ENCODE measurements around the gene PRRC1.
A peak's percentile ranks its signal among the peaks of the same experiment; 100 is the strongest.

Gene PRRC1

GRCh38 chr5:127572930-127573329, 55.5 kb downstream of the PRRC1 start:
- DNase-seq: no peak
- intact Hi-C loops (cut with DNase I): no loop called here

- no peak for DNase-seq
- intact Hi-C loops (cut with DNase I): no loop called here
Measured at GRCh38 chr5:127574852-127575679, 57.6 kb downstream of the PRRC1 start.

DNA sequence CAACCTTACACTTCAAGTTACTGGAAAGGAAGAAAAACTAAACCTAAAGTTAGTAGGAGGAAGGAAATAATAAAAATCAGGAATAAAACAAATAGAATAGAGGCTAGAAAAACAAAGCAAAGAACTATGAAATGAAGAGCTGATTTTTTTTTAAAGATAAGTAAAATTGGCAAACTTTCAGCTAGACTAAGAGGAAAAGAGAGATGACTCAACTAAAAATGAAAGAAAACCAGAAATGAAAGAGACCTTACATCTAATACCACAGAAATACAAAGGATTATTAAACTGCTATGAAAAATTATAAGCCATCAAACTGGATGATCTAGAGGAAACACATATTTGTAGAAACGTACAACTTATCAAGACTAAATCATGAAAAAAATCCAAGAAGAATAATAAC, 60.0 kb downstream of the PRRC1 start:
- intact Hi-C loops (cut with DNase I): no loop called here

DNA sequence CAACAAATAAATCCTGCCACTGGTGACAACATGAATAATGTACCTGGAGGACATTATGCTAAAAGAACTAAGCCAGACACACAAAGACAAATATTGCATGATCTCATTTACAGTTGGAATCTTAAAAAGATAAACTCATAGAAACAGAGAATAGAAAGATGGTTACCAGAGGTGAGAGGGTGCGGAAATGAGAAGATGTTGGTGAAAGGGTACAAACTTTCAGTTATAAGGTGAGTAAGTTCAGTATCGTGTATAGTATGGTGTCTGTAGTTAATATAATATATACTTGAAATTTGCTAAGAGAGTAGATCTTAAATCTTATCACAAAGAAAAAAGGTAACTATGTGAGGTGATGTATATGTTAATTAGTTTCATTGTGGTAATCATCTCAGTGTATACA, 63.3 kb downstream of the PRRC1 start:
- DNase-seq: no peak
- intact Hi-C loops (cut with DNase I): no loop called here

More for the DNA sequence above, 60.0 kb downstream of the PRRC1 start:
- no peak for DNase-seq

DNA sequence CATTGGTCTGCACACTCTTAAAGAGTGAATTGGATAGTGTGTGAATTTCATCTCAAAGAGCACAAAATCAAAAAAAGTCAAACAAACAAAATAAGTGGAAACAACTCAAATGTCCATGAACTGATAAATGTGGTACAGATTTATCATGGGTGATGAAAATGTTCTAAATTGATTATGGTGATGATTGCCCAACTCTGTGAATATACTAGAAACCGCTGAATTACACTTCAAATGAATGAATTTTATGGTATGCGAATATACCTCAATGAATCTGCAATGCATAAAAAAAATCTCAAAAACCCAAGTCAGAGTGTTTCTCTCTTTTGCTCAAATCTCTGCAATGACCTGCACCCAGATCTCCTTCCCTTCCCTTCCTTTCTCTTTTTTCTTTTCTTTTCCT, 64.0 kb downstream of the PRRC1 start:
- intact Hi-C loops (cut with DNase I): no loop called here
- no peak for DNase-seq

DNA sequence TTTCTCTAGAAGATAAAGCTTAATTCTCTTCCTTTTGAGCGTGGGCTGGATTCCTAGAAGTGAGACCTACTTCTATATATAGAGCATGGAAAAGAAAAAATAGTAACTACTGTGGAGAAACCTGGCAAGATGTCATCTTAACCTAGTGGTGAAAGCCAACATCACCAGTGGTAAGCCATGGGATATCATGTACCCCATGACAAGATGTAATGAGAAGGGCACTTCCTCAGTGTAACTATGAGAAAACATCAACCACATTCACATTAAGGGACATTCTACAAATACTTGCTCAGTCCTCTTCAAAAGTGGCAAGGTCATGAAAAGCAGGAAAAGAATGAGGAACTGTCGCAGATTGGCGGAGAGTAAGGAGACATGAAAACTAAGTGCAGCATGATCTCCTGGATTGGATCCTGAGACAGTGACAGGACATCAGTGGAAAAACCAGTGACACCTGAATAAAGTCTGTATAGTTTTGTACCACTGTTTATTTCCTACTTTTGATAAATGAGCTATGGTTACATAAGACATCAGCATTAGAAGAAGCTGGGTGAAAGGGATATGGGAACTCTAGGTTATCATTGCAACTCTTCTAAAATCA, 65.4 kb downstream of the PRRC1 start:
- intact Hi-C loops (cut with DNase I): no loop called here
- no peak for DNase-seq

DNA sequence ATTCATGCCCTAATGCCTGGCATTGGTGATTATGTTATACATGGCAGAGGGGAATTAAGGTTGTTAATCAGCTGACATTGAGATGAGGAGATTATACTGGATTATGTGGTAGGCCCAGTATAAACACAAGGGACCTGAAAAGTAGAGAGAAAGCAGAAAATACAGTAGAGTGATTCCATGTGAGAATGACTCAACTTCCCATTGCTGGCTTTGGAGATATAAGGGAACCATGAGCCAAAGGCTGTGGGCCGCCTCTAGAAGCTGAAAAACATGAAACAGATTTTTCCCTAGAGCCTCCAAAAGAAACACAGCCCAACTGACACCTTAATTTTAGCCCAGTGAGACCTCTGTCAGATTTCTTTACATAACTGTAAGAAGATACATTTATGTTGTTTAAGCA, 66.4 kb downstream of the PRRC1 start:
- intact Hi-C loops (cut with DNase I): no loop called here

GRCh38 chr5:127585661-127586060, 68.2 kb downstream of the PRRC1 start:
- DNase-seq: no peak
- intact Hi-C loops (cut with DNase I): no loop called here

More for the DNA sequence above, 66.4 kb downstream of the PRRC1 start:
- DNase-seq: no peak

DNA sequence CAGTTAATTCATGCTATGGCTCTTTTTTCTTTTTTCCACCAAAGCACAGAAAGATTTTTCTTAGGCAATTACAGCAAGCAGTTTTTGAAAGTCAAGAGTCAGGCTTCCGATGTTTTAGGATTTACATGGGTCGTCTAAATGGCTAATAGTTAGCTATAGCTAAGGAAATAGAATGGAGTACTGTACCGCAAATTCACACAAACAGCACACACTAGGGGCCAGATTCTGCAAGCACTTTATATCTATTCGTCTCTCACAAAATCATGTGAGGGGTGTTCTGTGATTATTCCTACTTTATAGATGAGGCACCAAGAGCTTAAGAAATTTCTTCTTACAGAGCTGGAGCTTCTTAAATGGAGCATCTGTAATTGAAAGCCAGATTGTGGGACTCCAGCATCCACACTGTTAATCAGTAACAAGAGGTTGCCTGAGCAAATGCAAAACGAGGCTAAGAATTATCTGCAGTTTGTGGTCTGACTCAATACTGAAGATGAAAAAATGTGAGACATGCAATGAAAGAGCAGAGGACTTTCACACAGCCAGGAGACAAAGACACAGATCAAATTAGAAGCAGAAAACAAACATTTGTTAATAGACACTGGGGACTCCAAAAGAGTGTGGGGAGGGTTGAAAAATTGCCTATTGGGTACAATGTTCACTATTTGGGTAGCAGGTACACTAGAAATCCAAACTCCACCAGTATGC, 68.8 kb downstream of the PRRC1 start:
- no peak for DNase-seq

DNA sequence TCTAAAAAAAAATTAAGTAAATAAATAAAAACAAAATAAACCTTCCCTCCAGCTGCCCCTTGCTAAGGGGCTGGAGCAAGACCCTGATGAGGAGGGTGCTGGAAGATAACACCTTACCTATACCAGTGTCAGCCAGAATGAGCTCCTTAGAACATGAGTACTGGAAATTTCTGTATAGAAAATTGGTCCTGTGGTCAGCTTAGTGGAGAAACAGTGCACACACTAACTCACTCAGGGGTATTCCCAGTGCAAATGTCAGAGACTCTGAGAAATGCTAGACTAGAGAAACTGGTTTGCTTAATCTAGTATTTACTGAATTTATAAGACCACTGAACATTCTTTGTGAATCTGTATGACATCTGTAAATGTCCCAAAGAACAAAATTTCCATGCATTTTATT, 69.4 kb downstream of the PRRC1 start:
- intact Hi-C loops (cut with DNase I): no loop called here
- DNase-seq: no peak

More for the DNA sequence above, 68.8 kb downstream of the PRRC1 start:
- intact Hi-C loops (cut with DNase I): no loop called here

- intact Hi-C loops (cut with DNase I): no loop called here
- no peak for DNase-seq
Measured at GRCh38 chr5:127587246-127587917, 69.9 kb downstream of the PRRC1 start.

- no peak for DNase-seq
- intact Hi-C loops (cut with DNase I): no loop called here
Measured at GRCh38 chr5:127588368-127588767, 70.9 kb downstream of the PRRC1 start.

- peak in 2 of 10 donors; percentile 50 to 64 for DNase-seq
- intact Hi-C loops (cut with DNase I): no loop called here
Measured at GRCh38 chr5:127589309-127590030, 72.0 kb downstream of the PRRC1 start.

DNA sequence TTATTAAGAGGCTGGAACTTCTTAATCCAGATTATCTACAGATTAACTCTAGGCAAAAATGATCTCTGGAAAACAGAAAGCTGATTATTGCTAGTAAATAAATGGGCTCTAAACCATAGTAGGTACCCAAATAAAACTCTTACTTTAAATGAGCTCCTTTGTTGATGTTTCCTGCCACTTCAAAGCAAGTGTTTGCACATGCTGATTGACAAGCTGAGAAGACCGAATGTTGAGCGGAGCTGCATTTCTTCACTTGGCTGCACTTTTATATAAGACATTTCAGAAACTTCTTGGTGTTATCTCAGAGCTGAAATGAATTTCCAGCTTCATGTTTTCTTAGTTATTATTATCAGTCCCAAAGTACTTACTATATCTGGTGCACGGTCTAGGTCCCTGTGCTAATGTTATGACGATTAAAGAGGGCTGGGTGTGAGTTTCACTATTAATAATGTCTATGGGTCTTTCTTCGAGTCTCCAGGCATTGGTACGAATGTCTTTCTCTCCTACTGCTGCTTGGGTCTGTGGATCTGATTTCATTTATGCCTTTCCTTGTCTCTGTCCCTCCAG, 72.8 kb downstream of the PRRC1 start:
- intact Hi-C loops (cut with DNase I): no loop called here
- DNase-seq: no peak

DNA sequence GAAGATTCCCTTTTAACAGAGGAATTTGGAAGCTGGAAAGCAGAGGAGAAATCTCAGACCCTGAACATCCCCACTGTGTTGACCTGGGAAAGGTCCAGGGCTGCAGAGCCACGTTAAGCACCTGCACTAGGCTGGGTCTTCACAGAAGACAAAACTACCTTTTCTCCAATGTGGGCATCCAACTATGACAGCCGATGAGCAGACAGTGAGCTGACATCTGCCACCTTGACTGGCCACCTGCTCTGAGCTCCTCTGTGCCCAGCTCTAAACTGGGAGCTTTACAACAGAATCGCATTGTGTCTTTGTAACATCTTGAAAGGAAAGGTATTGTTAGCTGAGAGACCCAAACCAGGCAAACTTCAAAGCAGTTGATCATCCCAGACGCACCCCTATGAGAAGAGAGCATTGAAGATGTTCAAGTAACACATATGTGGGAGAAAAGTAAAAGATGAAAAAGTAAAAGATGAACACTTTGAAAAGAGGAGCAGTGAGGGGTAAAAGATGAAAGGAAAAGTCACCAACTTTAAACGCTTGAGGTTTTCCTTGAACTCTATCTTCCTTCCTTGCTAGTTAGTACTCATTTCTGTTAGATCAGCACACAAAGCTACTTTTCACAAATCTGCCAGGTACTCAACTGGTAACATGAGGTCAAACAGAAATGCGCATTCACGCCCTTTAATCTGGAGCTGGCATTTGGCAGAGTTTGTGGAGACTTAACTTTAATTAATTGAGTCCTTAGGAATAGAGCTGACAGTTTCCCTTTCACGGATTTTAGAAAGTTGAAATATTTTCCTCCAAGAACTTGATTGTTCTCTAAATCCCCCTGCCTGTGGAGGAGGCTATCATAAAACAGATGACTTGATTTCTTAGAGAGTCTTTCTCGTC, 78.3 kb downstream of the PRRC1 start:
- intact Hi-C loops (cut with DNase I): no loop called here
- DNase-seq: no peak

- no peak for DNase-seq
Measured at GRCh38 chr5:127596501-127596900, 79.1 kb downstream of the PRRC1 start.

GRCh38 chr5:127599320-127599719, 81.9 kb downstream of the PRRC1 start:
- intact Hi-C loops (cut with DNase I): no loop called here
- no peak for DNase-seq

More at GRCh38 chr5:127596501-127596900, 79.1 kb downstream of the PRRC1 start:
- intact Hi-C loops (cut with DNase I): no loop called here

GRCh38 chr5:127599847-127600246, 82.4 kb downstream of the PRRC1 start:
- intact Hi-C loops (cut with DNase I): no loop called here
- DNase-seq: no peak

- no peak for DNase-seq
- intact Hi-C loops (cut with DNase I): no loop called here
Measured at GRCh38 chr5:127601111-127601510, 83.7 kb downstream of the PRRC1 start.

All from posterior cingulate gyrus (tissue), 11 donors.